Measurements from ENCODE around the gene BLVRB.

GRCh38 chr19:40433391-40434216 lies 31.9 kb downstream of the BLVRB start:
- TF ChIP-seq CTCF (IDR thresholded peaks at IDR 0.05) = no peak
- TF ChIP-seq EP300 (IDR thresholded peaks at IDR 0.05) = no peak
- TF ChIP-seq POLR2AphosphoS5 (IDR thresholded peaks at IDR 0.05) = peak; percentile 62 to 89 (median 76)
